Keratinocyte (primary cell): Measurements from ENCODE around the gene ACTN2. TPM values are rescaled to one million over a fixed set of nuclear protein-coding genes. Genes with fewer than 3 reads are reported as not detected.
A peak's percentile ranks its signal among the peaks of the same experiment; 100 is the strongest.

Experiments used
- DNase-seq: peaks from one replicate; pipeline ENCODE4 v3.0.0-alpha.2; 2011; ENCODE audit warnings: low read depth, missing footprints, low spot score
- FAIRE-seq: peaks from 2 replicates; lab custom pipeline; 2011; peaks lifted over from hg19 to GRCh38; lab: Jason Lieb, UNC
- H2AFZ ChIP-seq: 2 replicates; pipeline ENCODE4 v1.6.0; 2012; ENCODE audit warnings: low read length, control low read depth, inconsistent platforms; ENCODE audit not compliant: control insufficient read depth
- H3K27ac ChIP-seq: 2 replicates; pipeline ENCODE4 v1.5.1; 2011; ENCODE audit warnings: low read length; ENCODE audit not compliant: control insufficient read depth, insufficient read depth
- H3K27me3 ChIP-seq: 3 replicates; pipeline ENCODE4 v1.6.0; 2011; ENCODE audit warnings: low read length; ENCODE audit not compliant: control insufficient read depth, insufficient read depth; ENCODE audit errors: extremely low read depth
- H3K36me3 ChIP-seq, 2 experiments: 2 replicates in 1 of 2; 3 replicates in 1 of 2; pipeline ENCODE4 v1.5.1; 2011; ENCODE audit warnings: low read length in 2 of 2, mild to moderate bottlenecking in 1 of 2; ENCODE audit not compliant: control insufficient read depth in 2 of 2, insufficient read depth in 2 of 2; ENCODE audit errors: extremely low read depth in 1 of 2
- H3K4me1 ChIP-seq: 3 replicates; pipeline ENCODE4 v1.5.1; 2011; ENCODE audit warnings: low read length; ENCODE audit not compliant: control insufficient read depth, insufficient read depth; ENCODE audit errors: extremely low read depth
- H3K4me2 ChIP-seq: 3 replicates; pipeline ENCODE4 v1.6.0; 2011; ENCODE audit warnings: low read depth, low read length; ENCODE audit not compliant: control insufficient read depth, insufficient read depth; ENCODE audit errors: extremely low read depth
- H3K4me3 ChIP-seq, 3 experiments: fragments of 200-600 bp in 1 of 3; sonication (generic) in 1 of 3; 2 replicates in 2 of 3; 3 replicates in 1 of 3; pipeline ENCODE4 v1.5.1; 2011 to 2016; ENCODE audit warnings: low read length in 3 of 3, mild to moderate bottlenecking in 3 of 3, control low read depth in 2 of 3, inconsistent platforms in 1 of 3, low read depth in 1 of 3, mixed read lengths in 1 of 3, mixed run types in 1 of 3, moderate library complexity in 1 of 3; ENCODE audit not compliant: control insufficient read depth in 2 of 3, insufficient read depth in 2 of 3; ENCODE audit errors: extremely low read depth in 1 of 3
- H3K79me2 ChIP-seq: 2 replicates; pipeline ENCODE4 v1.6.0; 2012; ENCODE audit warnings: low read length; ENCODE audit not compliant: control insufficient read depth, insufficient read depth
- H3K9ac ChIP-seq: 3 replicates; pipeline ENCODE4 v1.6.0; 2011; ENCODE audit warnings: low read length; ENCODE audit not compliant: control insufficient read depth, insufficient read depth; ENCODE audit errors: extremely low read depth
- H3K9me1 ChIP-seq: 3 replicates; pipeline ENCODE4 v1.6.0; 2011; ENCODE audit warnings: low read length; ENCODE audit not compliant: control insufficient read depth, insufficient read depth; ENCODE audit errors: extremely low read depth
- H3K9me3 ChIP-seq: 2 replicates; pipeline ENCODE4 v1.5.1; 2012; ENCODE audit warnings: low read depth, low read length; ENCODE audit not compliant: control insufficient read depth
- H4K20me1 ChIP-seq: 3 replicates; pipeline ENCODE4 v1.6.0; 2011; ENCODE audit warnings: low read length; ENCODE audit not compliant: control insufficient read depth, insufficient read depth; ENCODE audit errors: extremely low read depth
- EZH2 ChIP-seq: IDR thresholded peaks from one replicate; pipeline ENCODE4 v1.6.1; 2012; ENCODE audit warnings: inconsistent platforms, mild to moderate bottlenecking, low read length, moderate library complexity
- dilution Hi-C: fragments of 300-500 bp; cut with MboI; formaldehyde crosslinking; loops from one replicate; pipeline ENCODE4 v1.7.0; 2020; ENCODE audit warnings: low sequenced_read_pairs; ENCODE audit not compliant: extremely low pct_ligation_motif_present
- polyA plus RNA-seq, 5 experiments: library from polyadenylated mRNA; depleted of rRNA in 3 of 5; stranded (reverse) in 3 of 5; stranded (forward) in 1 of 5; unstranded in 1 of 5; fragments of >200 nt; gene quantifications; 1 replicate in 1 of 5; 2 replicates in 3 of 5; 3 replicates in 1 of 5; pipeline versions ENCODE4 v1.2.1 to v1.2.3, GENCODE V29; 2011 to 2012; ENCODE audit warnings: missing spikeins in 2 of 5, low read depth in 1 of 5, low replicate concordance in 1 of 5
- TF ChIP-seq, protein P1 (sequence below), 3 experiments: IDR thresholded peaks in 1 of 3; conservative IDR thresholded peaks in 1 of 3; optimal IDR thresholded peaks in 1 of 3; 2 replicates in 2 of 3; 3 replicates in 1 of 3; pipeline versions ENCODE3 to v1.5.1; 2011; ENCODE audit warnings: low read length in 3 of 3, mild to moderate bottlenecking in 3 of 3, moderate library complexity in 2 of 3, control low read depth in 1 of 3, inconsistent platforms in 1 of 3; ENCODE audit not compliant: insufficient read depth in 2 of 3; ENCODE audit errors: extremely low read depth in 1 of 3

The ACTN2 gene
- polyA plus RNA-seq, 1 donor (not counting 4 experiments of a cell fraction or from before 2014, with no cell fraction given): not detected

DNA sequence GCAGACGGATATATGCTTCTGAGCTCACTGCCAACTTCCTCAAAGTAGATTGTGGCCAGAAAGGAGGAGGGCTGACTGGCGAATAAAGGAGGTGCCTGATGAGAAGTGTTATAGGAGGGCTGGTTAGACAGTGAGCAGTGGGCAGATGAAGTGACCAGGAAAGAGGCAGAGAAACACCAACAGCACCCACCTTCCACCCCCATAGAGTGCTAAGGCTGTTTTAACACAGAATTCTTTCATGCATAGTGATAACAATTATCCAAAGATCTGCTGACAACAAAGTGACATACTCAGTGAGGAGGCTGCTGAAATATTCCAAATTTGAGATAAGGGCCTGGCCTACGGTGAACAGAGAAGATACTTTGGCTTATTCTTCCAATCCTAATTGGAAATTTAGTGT, 87.6 kb downstream of the ACTN2 start:
- Histone ChIP-seq H3K27me3 (no peaks in the 10 kb centered on the region), H3K4me3 (no peak overlapping the region), H3K4me1 (no peaks in the 10 kb centered on the region), H3K36me3 (no peaks in the 10 kb centered on the region), H3K79me2 (no peaks in the 10 kb centered on the region), H3K9me1 (no peaks in the 10 kb centered on the region), H2AFZ (no peak overlapping the region), H3K4me2 (no peak overlapping the region), H3K9ac (no peak overlapping the region), H3K9me3 (no peaks in the 10 kb centered on the region), H4K20me1 (no peaks in the 10 kb centered on the region), H3K27ac (no peak overlapping the region)
- no peak for FAIRE-seq
- no peak for DNase-seq
- TF ChIP-seq EZH2: no peak
- TF ChIP-seq, protein P1, sequence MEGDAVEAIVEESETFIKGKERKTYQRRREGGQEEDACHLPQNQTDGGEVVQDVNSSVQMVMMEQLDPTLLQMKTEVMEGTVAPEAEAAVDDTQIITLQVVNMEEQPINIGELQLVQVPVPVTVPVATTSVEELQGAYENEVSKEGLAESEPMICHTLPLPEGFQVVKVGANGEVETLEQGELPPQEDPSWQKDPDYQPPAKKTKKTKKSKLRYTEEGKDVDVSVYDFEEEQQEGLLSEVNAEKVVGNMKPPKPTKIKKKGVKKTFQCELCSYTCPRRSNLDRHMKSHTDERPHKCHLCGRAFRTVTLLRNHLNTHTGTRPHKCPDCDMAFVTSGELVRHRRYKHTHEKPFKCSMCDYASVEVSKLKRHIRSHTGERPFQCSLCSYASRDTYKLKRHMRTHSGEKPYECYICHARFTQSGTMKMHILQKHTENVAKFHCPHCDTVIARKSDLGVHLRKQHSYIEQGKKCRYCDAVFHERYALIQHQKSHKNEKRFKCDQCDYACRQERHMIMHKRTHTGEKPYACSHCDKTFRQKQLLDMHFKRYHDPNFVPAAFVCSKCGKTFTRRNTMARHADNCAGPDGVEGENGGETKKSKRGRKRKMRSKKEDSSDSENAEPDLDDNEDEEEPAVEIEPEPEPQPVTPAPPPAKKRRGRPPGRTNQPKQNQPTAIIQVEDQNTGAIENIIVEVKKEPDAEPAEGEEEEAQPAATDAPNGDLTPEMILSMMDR (optimal IDR thresholded peaks at IDR 0.05 in 1 of 3, IDR thresholded peaks at IDR 0.05 in 1 of 3, conservative IDR thresholded peaks at IDR 0.05 in 1 of 3; ENCODE audit: extremely low read depth in 1 of 3, insufficient read depth in 2 of 3, low read length in 3 of 3): no peak
- dilution Hi-C loops: no loop called here

DNA sequence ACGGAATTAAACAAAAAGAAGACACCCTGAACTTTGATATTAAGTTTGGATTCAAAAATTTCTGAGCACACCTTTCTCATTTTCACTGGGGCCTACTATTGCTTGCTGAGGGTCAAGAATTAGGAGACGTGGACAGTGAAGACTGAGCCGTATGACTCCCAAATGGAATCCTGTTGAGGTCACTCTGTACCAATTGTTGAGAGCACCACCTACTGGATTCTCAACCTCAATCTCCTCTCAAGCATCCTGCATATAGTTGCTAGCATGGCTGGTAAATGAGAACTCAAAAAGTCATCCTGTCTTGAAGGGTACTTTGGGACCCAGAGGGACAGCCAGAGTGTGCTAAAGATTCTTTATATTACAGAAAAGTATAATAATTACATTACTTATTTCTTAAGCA, 88.6 kb downstream of the ACTN2 start:
- TF ChIP-seq, protein P1 (optimal IDR thresholded peaks at IDR 0.05 in 1 of 3, IDR thresholded peaks at IDR 0.05 in 1 of 3, conservative IDR thresholded peaks at IDR 0.05 in 1 of 3; ENCODE audit: extremely low read depth in 1 of 3, insufficient read depth in 2 of 3, low read length in 3 of 3): peak in 2 of 3 experiments; percentile 24 to 43
- no peak for TF ChIP-seq EZH2

More for the DNA sequence above, 88.6 kb downstream of the ACTN2 start:
- H3K27ac ChIP-seq: no peak overlapping the region
- H3K4me1 ChIP-seq: no peaks in the 10 kb centered on the region
- no peak overlapping the region for H3K4me2 ChIP-seq
- no peak overlapping the region for H2AFZ ChIP-seq
- H3K9me1 ChIP-seq: no peaks in the 10 kb centered on the region
- no peak for FAIRE-seq
- DNase-seq: no peak
- no peaks in the 10 kb centered on the region for H4K20me1 ChIP-seq
- H3K9me3 ChIP-seq: no peaks in the 10 kb centered on the region
- H3K36me3 ChIP-seq: no peaks in the 10 kb centered on the region
- H3K27me3 ChIP-seq: no peaks in the 10 kb centered on the region
- H3K4me3 ChIP-seq: no peak overlapping the region
- H3K9ac ChIP-seq: no peak overlapping the region
- no peaks in the 10 kb centered on the region for H3K79me2 ChIP-seq
- dilution Hi-C loops: no loop called here
